GM19397 (cell line): Measurements from ENCODE around the gene TLE2.
A peak's percentile ranks its signal among the peaks of the same experiment; 100 is the strongest.

ENCODE experiments used
- ATAC-seq: cut with Tn5 transposase; IDR thresholded peaks from one replicate; pipeline ENCODE4 v1.9.1; 2021; ENCODE audit warnings: mild to moderate bottlenecking, moderate library complexity; ENCODE audit not compliant: unreplicated experiment

Gene TLE2

DNA sequence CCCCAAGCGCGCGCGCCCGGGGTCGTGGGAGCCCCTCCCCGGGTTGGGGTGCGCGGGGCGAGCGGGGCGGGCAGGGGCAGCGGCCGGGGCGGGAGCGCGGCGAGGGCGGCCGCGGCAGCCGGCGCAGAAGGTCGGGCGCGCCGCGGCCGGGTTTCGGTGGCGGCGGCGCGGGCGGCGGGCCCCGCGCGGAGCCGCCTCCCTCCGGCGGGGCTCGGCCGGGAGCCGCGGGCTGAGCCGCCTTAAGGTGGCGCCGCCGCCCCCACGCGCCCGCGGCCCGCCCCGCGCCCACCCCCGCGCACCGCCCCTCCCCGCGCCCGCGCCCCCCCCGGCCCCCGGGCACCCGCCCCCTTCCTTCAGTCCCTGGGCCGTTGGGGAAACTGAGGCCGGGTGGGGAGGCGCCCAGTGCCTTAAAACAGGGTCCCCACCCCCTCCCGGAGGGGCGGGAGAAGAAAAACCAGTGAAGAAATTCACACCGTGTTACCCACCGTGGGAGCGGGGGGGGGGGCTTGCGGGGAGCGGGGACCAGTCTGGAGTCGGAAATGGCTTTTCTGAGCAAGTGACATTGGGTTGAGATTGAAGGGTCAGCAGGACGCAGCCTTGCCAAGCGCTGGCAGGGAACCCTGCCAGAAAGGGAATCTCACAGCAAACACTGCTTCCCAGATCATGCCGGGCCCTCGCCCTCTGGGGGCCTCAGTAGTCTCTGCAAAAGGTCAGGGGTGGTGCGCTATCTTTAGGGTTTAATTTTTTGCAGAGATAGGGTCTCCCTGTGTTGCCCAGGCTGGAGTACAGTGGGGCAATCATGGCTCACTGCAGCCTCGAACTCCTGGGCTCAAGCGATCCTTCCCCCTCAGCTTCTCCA lies at the start of gene TLE2:
TSS of gene TLE2 (minus strand) at position 216 of the 859 bp plus-strand sequence. CDS start 376 bp downstream, outside the sequence.
- ATAC-seq = no peak

DNA sequence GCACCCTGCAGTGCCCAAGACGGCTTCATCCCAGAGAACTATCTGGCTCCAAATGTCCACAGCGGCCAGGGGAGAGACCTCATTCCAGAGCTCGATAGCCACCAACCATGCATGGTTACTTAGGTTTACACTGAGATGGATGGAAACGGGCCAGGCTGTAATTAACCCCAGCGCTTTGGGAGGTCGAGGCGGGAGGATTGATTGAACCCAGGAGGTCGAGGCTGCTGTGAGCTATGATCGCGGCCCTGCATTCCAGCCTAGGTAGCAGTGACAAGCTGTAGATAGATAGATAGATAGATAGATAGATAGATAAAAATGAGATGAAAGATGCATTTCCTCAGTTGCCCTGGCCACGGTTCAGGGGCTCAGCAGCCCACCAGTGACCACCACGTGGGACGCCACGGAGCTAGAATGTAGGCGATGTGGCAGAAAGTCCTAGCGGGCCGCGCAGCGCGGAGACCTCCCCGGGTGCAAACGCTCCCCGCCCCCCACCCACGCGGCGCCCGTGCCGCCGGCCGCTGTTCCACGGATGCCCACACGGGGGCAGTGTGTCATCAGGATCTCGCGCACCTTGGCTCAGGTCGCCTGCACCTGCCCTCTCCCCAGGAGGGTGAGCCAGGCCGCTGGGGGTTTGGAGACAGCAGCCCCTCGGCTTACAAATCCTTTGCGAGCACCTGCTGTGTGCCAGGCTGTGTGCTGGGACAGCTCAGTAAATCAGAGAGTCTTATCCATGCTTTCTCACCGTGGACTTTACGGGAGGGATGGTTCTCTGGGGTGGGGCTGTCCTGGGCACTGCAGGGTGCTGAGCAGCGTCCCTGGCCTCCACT lies 46.7 kb upstream of the TLE2 start:
- peak; percentile 55 for ATAC-seq

DNA sequence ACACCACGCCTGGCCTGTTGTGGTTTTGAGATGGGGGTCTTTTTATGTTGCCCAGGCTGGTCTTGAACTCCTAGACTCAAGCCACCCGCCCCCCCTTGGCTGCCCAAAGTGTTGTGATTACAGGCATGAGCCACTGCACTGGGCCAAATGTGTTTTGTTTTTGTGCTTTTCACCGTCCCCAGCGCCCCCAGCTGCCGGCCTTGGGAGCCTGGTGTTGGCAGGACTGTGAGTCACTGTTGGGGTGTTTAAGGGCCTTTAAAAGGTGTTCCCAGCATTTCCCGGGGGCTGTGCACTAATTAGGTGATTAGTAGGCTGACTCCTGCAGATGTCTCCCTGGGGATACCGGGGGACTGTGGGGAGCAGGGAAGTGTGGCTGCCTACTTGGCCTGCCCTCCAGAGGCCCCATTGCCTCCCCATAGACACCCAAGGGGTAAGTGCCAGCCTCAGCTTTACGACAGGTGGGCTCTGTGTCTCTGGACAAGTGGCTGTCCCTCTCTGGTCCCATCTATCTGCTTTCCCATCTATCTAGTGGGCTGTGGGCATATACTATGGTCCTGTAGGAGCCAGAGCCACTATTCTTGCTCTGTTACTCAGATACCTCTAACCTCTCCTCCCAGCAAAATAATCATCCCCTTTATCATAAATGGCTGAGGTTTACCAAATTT lies 45.0 kb upstream of the TLE2 start:
- no peak for ATAC-seq

DNA sequence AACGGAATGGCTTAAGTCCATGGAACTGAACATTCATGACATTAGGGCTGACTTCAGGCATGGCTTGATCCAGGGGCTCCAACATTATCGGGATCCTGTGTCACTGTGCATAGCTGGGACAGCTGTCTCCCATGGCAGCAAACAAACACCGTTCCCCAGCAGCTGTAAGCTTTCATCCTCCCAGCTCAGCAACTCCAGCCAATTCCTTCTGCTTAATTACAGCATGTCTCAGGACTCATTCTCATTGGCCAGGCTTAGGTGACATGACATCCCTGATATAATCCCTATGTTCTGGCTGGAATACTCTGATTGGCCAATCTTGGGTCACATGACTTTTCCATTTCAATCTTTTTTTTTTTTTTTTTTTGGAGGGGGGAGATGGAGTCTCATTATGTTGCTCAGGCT lies 44.1 kb upstream of the TLE2 start:
- no peak for ATAC-seq

DNA sequence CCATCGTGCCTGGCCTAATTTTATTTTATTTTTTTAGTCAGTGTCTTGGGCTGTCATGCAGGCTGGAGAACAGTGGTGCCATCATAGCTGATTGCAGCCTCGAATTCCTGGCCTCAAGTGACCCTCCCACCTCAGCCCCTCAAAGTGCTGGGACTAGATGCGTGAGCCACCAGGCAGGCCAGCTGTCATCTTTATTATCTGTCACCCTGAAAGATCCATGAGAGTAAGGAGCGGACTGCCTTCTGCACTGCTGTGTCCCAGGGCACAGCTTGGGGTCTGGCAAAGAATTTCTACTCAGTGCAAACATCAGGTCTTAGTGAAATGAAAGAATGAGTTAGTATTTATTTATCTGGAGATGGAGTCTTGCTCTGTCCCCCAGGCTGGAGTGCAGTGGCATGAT lies 42.7 kb upstream of the TLE2 start:
- ATAC-seq = no peak

DNA sequence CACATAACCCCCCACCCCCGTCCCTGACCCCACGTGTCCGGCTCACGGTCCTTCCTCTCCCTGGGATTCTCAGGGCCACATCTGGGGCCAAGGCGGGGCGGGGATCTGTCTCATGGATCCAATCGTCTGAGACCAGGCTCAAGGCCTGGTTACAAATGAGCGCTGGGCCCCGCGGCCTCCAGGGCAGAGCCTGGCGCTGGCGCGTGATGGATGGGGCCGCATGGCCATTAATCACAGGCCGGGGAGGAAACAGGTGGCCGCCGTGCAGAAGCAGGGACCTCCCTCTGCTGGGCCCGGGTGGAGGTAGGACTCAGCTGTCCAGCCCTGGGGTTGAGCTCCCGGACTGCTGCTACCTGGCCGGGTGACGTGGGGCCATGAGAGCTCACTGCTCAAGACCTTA lies 39.0 kb upstream of the TLE2 start:
- ATAC-seq = no peak

DNA sequence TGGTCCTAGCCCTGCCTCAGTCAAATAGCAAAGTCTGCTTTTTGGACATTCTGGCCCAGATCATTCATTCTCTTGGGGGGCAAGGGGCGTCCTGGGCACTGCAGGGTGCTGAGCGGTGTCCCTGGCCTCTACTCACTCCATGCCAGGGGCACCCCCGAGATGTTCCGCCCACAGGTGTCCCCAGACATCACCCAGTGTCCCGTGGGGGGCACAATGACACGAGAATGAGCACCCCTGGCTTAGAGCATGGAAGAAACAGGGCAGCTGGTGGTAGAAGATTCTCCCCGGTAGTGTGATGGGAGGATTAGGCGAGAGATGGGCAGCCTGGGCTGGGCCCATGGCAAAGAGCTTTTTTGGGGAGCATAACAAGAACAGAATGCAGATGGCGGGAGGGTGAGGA lies 38.5 kb upstream of the TLE2 start:
- no peak for ATAC-seq

DNA sequence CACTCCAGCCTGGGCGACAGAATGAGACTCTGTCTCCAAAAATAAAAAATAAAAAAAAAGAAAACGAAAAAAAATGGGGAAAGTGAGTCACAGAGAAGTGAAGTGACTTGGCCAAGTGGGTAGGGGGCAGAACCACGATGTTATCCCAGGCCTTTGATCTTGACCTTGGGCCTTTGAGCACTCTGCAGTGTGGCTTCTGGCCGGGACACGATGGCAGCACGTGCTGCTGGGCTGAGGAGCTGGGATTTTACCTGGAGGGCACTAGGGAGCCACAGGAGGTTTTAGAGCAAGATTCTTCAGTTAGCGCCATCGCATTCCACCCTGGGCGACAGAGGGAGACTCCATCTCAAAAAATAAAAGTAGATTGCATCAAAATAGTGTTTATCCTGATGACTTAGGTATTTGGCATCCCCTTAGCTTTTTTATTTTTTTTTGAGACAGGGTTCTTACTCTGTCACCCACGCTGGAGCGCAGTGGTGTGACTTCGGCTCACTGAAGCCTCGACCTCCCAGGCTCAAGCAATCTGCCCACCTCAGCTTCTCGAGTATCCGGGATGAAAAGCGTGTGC lies 37.5 kb upstream of the TLE2 start:
- ATAC-seq = no peak

DNA sequence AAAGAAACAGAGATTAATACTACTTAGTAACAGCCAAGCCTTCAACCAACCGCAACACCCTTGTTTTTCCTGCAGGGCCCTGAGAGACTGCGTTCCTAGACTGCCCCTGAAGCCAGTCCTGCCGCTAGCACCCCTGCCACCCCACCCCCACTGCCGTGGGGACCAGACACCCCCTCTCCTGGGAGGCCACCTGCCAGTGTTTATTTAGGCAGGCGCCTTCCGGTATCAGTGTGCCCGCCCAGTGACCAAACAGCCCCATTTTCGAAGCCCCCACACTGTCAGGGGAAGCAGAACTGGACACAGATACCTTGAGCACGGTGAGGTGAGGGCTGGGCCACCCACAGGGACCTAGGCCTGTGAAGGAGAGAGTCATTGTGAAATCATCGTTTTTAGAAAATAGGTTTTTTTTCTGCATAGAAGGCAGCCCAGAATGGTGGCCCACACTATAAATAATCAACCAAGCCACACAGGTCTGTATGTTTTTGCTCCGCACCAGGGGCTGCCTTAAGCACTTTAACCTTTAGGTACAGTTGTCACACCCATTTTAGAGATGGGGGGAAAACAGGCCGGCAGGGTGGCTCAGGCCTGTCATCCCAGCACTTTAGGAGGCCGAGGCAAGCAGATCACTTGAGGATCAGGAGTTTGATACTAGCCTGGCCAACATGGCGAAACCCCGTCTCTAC lies 36.7 kb upstream of the TLE2 start:
- peak; percentile 51 for ATAC-seq

DNA sequence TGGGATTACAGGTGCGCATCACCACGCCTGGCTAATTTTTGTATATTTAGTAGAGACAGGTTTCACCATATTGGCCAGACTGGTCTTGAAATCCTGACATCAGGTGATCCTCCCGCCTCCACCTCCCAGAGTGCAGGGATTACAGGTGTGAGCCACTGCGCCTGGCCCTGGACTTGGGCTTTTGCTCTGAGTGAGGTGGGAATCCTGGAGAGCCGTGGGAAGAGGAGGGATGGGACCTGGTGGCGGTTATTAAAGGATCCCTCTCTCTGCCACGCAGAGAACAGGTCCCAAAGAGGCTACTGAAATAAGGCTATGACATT lies 34.9 kb upstream of the TLE2 start:
- ATAC-seq = no peak

DNA sequence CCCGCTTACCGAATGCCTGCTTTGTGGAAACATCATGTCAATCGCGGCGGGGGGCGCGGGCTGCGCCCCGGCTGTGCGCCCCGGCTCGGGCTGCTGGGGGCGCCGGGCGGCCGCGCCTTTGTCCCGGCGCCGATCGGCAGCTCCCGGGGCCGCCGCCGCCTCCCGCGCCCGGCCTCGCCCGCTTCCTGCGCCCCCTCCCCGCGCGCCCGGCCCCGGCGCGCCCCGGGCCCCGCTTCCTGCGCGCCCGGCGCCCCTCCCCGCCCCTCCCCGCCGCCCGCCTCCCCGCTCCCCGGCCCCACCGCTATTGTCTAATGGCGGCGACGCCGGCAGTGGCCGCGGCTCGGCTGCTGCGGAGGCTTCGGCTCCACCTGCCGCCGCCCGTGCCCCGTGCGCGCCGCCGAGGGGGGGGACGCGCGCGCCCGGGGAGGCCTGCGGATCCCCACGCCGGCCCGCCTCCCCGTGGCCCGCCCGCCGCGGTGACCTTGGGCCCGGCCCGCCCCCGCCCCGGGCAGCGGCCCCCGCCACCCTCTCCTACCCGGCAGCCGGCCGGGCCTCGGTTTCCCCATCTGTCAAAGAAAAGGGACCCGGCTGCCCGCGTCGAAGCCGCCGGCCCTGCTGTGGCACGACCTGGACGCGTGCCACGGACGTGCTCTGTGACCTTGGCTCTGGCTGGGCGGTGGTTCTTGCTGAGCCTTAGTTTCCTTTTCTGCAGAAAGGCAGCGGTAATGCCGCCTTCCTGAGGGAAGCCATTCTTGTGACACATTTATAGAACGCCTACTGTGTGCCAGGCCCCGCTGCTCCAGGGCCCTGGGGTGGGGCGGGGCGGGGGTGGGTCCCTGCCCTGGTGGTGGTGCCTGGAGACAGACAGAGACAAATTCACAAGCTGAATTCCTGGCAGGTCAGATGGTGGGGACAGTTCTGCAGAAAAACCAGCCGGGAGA lies 33.4 kb upstream of the TLE2 start, which contains the start of gene TLE5:
TSS of gene TLE5 (minus strand) at position 331 of the 941 bp plus-strand sequence. CDS start at position 36, 295 bp downstream.
- ATAC-seq = no peak

DNA sequence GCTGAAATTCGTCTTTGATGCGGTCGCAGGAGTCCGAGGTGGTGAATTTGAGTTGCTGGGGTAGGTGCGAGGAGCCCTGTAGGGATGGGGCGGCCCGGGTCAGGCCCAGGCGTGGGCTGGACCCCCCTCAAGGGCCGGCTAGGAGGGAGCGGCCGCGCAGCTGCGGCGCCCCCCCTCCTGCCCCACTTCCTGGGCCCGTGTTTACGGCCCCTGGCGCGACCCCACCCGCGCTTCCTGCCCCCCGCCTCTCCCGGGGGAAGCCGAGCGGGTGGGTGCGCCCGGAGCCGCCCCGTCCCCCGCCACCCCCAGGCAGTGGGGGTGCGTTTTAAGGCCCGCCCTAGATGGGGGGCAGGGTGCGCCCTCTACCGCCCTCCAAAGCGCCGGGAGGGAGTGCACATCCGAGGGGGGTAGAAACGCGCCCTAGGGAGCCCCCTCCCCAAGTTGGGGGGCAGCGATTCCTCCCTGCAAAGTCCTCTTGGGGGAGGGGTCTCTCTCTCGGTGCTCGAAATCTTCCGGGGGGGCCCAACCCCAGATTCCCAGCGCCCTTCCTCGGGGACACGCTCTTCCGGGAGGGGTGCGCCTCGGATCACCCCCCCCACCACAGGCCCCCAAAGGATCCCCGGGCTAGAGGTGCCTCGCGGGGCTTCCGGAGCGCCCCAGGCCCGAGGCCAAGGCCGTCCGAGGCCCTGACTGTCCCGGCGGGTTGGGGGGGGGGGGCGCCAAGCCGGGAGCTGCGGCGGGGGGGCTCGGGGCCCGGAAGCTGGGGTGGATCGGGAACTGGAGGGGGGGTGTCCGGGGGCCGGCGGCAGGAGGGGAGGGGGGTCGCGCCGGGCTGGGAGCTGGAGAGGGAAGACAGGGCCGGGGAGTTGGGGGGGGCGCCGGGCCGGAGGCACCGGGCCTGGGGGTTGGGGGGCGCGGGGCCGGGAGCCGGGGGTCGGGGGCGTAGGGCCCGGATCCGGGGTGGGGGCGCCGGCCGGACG lies 32.4 kb upstream of the TLE2 start:
- ATAC-seq = peak; percentile 35

DNA sequence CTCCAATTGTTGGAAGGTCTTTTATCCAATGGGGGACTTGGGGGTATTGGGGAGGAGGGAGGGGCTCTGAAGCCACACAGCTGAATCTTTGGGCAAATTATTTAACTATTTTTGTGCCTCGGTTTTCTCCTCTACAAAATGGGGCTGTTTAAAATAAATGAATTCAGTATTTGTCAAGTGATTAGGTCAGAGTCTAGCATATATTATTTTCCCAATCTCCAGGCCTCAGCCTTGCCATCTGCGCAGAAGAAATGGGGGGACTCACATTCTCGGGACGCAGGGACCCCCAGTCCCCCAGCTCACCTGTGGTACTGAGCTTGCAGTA lies 31.7 kb upstream of the TLE2 start:
- no peak for ATAC-seq

DNA sequence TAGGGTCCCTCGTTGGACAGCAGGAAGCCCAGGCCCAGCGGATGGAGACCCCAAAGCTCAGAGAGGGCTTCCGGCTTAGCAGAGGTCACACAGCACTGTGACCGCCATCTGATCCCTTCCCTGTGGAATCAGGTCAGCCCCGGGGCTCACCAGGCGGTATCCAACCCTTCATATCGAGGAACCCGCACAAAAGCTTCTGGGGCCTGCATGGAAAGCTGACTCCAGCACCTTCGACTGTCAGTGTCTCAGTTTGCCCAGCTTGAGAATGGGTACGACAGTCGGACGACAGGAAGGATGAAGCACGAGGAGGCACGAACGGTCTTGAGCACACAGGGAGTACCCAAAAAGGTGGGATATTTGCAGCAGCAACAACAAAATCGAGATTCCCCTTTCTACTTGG lies 30.6 kb upstream of the TLE2 start:
- no peak for ATAC-seq

DNA sequence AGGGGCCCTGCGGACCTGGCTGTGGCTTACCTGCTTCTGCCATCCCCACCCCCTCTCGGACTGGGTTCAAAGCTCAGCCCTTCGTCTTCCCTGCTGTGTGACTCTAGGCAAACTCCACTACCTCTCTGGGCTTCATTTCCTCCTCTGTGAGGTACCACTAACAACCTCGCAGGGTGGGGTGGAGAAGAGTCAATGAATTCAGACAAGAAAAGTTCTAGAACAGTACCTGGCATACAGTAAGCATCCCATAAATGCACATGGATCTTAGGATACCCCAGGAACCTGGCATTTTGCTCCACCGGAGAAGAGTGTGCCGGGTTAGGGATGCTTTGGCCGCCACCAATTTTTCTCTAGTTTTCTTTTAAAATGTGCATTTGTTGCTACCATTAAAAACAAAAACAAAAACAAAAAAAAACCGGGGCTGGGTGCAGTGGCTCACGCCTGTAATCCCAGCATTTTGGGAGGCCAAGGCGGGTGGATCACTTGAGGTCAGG lies 29.8 kb upstream of the TLE2 start:
- no peak for ATAC-seq

DNA sequence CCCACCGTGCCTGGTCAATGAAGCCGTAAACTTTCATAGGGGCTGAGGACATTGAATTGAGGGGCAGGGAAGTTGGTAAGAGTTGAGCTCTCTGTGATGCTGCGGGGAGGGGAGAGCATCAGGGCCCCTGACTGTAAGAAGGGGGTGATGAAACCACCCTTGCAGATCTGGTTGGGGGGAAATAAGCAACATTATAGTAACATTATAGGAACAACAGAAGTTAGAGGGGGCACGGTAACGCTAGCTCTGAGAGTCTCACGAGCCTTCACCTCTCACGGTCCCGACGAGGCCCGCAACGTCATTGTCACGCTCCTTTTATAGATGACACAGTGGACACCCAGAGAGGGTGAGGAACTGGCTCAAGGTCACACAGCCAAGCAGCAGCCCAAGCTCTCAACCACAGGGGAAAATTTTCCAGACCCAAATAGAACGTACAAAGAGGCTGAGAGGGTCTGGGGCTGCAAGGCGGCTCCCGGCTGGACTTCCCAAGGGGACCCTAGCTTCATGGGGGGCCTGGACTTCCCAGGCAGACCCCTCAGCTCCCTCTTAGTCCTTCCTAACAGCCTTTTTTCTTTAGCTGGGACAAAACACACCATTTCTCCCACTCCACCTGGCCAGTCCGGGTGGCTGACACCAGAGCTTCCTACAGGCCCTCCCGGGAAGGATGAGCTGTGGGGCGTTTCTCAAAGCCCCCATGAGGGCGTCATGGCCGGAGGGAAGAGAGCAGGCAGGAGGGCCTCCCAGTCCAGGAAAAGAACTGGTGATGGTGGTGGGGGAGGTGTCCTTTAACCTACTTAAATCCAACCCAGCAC lies 29.1 kb upstream of the TLE2 start:
- ATAC-seq = no peak

DNA sequence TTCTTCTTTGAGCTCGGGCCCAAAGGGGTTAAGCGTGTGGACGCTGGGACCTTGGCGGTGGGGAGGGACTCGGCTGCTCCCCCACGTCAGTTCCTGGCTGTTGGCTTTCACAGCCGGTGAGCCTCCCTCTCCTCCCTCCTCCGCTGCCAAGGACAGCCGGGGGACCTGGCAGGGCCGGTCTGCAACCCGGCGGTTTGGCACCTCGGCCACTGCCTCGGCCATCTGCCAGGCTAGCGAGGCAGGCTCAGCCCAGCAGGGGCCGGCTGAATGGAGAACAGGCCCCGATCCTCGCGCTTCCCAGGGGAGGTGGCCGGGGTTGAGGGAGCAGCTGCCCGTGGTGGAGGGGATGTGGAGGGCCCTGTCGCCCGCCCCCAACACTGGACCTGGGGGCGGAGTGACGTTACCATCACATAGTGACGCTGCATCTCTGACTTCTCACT lies 28.2 kb upstream of the TLE2 start:
- ATAC-seq = no peak
